ENCODE measurements around the gene RNF144A. TPM values are rescaled to one million over a fixed set of nuclear protein-coding genes. Genes with fewer than 3 reads are reported as not detected.
A peak's percentile ranks its signal among the peaks of the same experiment; 100 is the strongest.

The RNF144A gene
- total RNA-seq, 3 donors from 2014 or later (not counting 1 experiment from before 2014, with no cell fraction given): 17.3 to 36.7 (median 19.0) TPM

DNA sequence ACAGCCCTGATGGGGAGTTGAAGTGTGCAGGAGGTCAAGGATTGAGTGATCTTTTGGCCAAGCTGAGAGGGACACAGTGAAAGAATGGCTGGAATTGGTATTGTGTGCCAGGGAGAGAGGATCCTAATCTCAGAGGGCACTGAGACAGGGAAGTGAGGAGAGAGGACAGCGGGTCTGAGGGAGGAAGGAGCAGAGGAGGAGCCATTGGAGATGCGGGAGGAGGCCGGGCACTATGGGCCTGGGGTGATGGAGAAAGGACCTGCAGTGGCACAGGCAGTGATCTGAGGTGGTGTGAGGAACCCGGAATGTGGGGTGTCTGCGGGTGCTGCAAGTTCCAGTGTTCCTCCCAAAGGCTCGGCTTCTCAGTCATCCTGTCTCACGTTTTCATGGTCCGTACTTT lies 26.8 kb downstream of the RNF144A start:
- peaks cover 10% of the 10 kb centered on the region for H3K4me1 ChIP-seq (ENCODE audit: control insufficient read depth, insufficient read depth, low read length)
- H3K27ac ChIP-seq (ENCODE audit: low read length): no peak overlapping the region
- peaks cover 41 to 58% of the 10 kb centered on the region in 2 donors for H3K4me1 Mint-ChIP-seq
- TF ChIP-seq CTCF (IDR thresholded peaks at IDR 0.05): no peak
- 92% methylated on average over 8 of the region's 8 CpGs for WGBS (ENCODE audit: insufficient coverage)
- H3K4me3 ChIP-seq (ENCODE audit: low read length): no peak overlapping the region
- H3K27ac Mint-ChIP-seq: no peak overlapping the region
- no peaks in the 10 kb centered on the region for H3K27me3 Mint-ChIP-seq (ENCODE audit: low read depth in 2 of 2)
- DNase-seq (no peak), ATAC-seq (no peak)
- peaks cover 17% of the 10 kb centered on the region for H3K36me3 ChIP-seq (ENCODE audit: control insufficient read depth, insufficient read depth, low read length)
- H3K27me3 ChIP-seq (ENCODE audit: control insufficient read depth, insufficient read depth, low read length): no peaks in the 10 kb centered on the region
- intact Hi-C loops (cut with micrococcal nuclease): no loop called here
- H3K36me3 Mint-ChIP-seq: peaks cover 14% of the 10 kb centered on the region
- no peaks in the 10 kb centered on the region for H3K9me3 Mint-ChIP-seq
- H3K4me3 Mint-ChIP-seq: no peak overlapping the region
- no peaks in the 10 kb centered on the region for H3K9me3 ChIP-seq (ENCODE audit: control insufficient read depth, insufficient read depth, low read length)

- intact Hi-C loops (cut with micrococcal nuclease): no loop called here
- WGBS (ENCODE audit: insufficient coverage): 97% methylated on average over 5 of the region's 5 CpGs
- Mint-ChIP-seq H3K9me3 (no peaks in the 10 kb centered on the region), H3K36me3 (peaks cover 14% of the 10 kb centered on the region), H3K27me3 (ENCODE audit: low read depth in 2 of 2) (no peaks in the 10 kb centered on the region), H3K27ac (no peak overlapping the region), H3K4me3 (no peak overlapping the region), H3K4me1 (peaks cover 37 to 55% of the 10 kb centered on the region in 2 donors)
- DNase-seq (no peak), ATAC-seq (no peak)
- H3K4me1 ChIP-seq (ENCODE audit: control insufficient read depth, insufficient read depth, low read length): peaks cover 10% of the 10 kb centered on the region
- H3K4me3 ChIP-seq (ENCODE audit: low read length): no peak overlapping the region
- no peak overlapping the region for H3K27ac ChIP-seq (ENCODE audit: low read length)
- no peaks in the 10 kb centered on the region for H3K27me3 ChIP-seq (ENCODE audit: control insufficient read depth, insufficient read depth, low read length)
- H3K36me3 ChIP-seq (ENCODE audit: control insufficient read depth, insufficient read depth, low read length): peaks cover 17% of the 10 kb centered on the region
- no peak for TF ChIP-seq CTCF (IDR thresholded peaks at IDR 0.05)
- H3K9me3 ChIP-seq (ENCODE audit: control insufficient read depth, insufficient read depth, low read length): no peaks in the 10 kb centered on the region
Measured at GRCh38 chr2:6944555-6944954, 27.3 kb downstream of the RNF144A start.

DNA sequence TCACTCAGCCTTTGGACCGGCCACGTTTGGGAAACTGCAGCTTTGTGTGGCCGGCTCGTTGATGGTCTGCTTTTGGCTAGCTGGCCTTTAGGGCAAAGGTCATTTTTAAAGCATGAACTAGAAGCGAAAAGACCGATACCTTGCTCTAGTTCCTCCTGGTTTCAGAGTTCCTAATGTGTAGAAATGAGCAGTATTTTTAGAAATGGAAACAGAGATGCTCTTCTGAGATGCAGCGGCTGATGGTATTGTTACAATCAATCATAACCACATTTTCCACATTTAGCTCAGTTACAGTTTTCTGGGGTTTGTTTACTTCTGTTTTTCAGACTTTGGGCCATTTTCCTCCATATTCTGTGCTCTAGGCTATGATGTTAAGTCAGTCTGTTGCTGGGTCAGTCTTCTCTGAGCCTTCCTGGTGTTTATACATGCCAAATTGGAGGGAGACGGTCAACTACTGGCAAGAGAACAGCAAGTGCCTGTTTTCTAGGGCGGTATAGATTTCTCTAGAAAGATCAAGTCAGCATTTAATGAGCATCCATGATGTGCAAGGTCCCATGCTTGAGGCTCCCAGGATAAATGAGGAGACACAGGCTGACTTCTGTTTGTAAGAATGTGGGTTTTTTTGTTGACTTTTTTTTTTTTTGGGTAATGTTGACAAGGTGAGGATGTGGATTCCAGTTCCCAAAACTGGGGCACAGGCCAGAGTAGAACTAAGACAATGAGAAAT lies 28.0 kb downstream of the RNF144A start:
- WGBS (ENCODE audit: insufficient coverage): 74% methylated on average over 9 of the region's 9 CpGs
- Histone ChIP-seq H3K27ac (ENCODE audit: low read length) (no peak overlapping the region), H3K9me3 (ENCODE audit: control insufficient read depth, insufficient read depth, low read length) (no peaks in the 10 kb centered on the region), H3K36me3 (ENCODE audit: control insufficient read depth, insufficient read depth, low read length) (peaks cover 17% of the 10 kb centered on the region), H3K4me1 (ENCODE audit: control insufficient read depth, insufficient read depth, low read length) (peaks cover 10% of the 10 kb centered on the region), H3K4me3 (ENCODE audit: low read length) (no peak overlapping the region), H3K27me3 (ENCODE audit: control insufficient read depth, insufficient read depth, low read length) (no peaks in the 10 kb centered on the region)
- Mint-ChIP-seq H3K4me1 (peaks cover 37 to 59% of the 10 kb centered on the region in 2 donors), H3K9me3 (no peaks in the 10 kb centered on the region), H3K4me3 (no peak overlapping the region), H3K27ac (peak overlapping the region in 1 of 2 donors; percentile 72), H3K27me3 (ENCODE audit: low read depth in 2 of 2) (no peaks in the 10 kb centered on the region), H3K36me3 (peaks cover 14% of the 10 kb centered on the region)
- ATAC-seq (no peak), DNase-seq (no peak)
- intact Hi-C loops (cut with micrococcal nuclease): no loop called here
- no peak for TF ChIP-seq CTCF (IDR thresholded peaks at IDR 0.05)

GRCh38 chr2:6945821-6946220 lies 28.6 kb downstream of the RNF144A start:
- no peaks in the 10 kb centered on the region for H3K27me3 Mint-ChIP-seq (ENCODE audit: low read depth in 2 of 2)
- H3K36me3 Mint-ChIP-seq: peaks cover 14% of the 10 kb centered on the region
- peak overlapping the region in 1 of 2 donors; percentile 72 for H3K27ac Mint-ChIP-seq

More at GRCh38 chr2:6945821-6946220, 28.6 kb downstream of the RNF144A start:
- Mint-ChIP-seq H3K4me3 (no peak overlapping the region), H3K9me3 (no peaks in the 10 kb centered on the region), H3K4me1 (peaks cover 37 to 58% of the 10 kb centered on the region in 2 donors)
- Histone ChIP-seq H3K27me3 (ENCODE audit: control insufficient read depth, insufficient read depth, low read length) (no peaks in the 10 kb centered on the region), H3K27ac (ENCODE audit: low read length) (no peak overlapping the region), H3K9me3 (ENCODE audit: control insufficient read depth, insufficient read depth, low read length) (no peaks in the 10 kb centered on the region), H3K4me1 (ENCODE audit: control insufficient read depth, insufficient read depth, low read length) (peaks cover 10% of the 10 kb centered on the region), H3K4me3 (ENCODE audit: low read length) (no peak overlapping the region), H3K36me3 (ENCODE audit: control insufficient read depth, insufficient read depth, low read length) (peaks cover 17% of the 10 kb centered on the region)
- DNase-seq (no peak), ATAC-seq (no peak)
- no peak for TF ChIP-seq CTCF (IDR thresholded peaks at IDR 0.05)
- intact Hi-C loops (cut with micrococcal nuclease): no loop called here

Measured in natural killer cell (primary cell).